Measurements from ENCODE around the gene TM2D1. TPM values are rescaled to one million over a fixed set of nuclear protein-coding genes. Genes with fewer than 3 reads are reported as not detected.

Gene TM2D1
- total RNA-seq, 4 donors from 2014 or later = 50.5 to 73.0 (median 65.7) TPM

DNA sequence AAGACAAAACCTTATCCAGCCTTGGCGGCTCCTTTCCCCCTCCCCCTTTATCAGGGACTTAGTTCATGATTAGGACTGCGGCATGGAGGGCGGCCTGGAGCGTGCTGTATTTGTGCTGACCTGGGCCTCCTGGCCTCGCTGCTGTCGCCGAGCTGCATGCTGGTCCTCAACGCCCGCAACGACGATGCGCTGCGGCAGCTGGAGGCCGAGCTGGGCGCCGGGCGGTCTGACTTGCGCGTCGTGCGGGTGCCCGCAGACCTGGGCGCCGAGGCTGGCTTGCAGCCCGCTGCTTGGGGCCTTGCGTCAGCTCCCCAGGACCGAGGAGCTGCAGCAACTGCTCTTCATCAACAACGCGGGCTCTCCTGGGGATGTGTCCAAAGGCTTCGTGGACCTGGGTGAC is 70.9 kb downstream of the TM2D1 start:
- no peaks in the 10 kb centered on the region for H3K27me3 ChIP-seq
- no peak overlapping the region for H3K4me3 ChIP-seq
- no peak overlapping the region for H3K27ac ChIP-seq
- WGBS, 2 donors (ENCODE audit: low coverage in 1 of 2) = 93 to 96% methylated on average over 3 to 4 of the region's 30 CpGs
- H3K9me3 ChIP-seq = no peaks in the 10 kb centered on the region
- no peaks in the 10 kb centered on the region for H3K36me3 ChIP-seq
- ATAC-seq = no peak
- no peak for TF ChIP-seq EP300 (IDR thresholded peaks at IDR 0.05)
- TF ChIP-seq POLR2A (IDR thresholded peaks at IDR 0.05) = no peak
- TF ChIP-seq POLR2AphosphoS5 (IDR thresholded peaks at IDR 0.05) = no peak
- TF ChIP-seq, protein P1, sequence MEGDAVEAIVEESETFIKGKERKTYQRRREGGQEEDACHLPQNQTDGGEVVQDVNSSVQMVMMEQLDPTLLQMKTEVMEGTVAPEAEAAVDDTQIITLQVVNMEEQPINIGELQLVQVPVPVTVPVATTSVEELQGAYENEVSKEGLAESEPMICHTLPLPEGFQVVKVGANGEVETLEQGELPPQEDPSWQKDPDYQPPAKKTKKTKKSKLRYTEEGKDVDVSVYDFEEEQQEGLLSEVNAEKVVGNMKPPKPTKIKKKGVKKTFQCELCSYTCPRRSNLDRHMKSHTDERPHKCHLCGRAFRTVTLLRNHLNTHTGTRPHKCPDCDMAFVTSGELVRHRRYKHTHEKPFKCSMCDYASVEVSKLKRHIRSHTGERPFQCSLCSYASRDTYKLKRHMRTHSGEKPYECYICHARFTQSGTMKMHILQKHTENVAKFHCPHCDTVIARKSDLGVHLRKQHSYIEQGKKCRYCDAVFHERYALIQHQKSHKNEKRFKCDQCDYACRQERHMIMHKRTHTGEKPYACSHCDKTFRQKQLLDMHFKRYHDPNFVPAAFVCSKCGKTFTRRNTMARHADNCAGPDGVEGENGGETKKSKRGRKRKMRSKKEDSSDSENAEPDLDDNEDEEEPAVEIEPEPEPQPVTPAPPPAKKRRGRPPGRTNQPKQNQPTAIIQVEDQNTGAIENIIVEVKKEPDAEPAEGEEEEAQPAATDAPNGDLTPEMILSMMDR (IDR thresholded peaks at IDR 0.05) = no peak
- H3K4me1 ChIP-seq = no peaks in the 10 kb centered on the region

DNA sequence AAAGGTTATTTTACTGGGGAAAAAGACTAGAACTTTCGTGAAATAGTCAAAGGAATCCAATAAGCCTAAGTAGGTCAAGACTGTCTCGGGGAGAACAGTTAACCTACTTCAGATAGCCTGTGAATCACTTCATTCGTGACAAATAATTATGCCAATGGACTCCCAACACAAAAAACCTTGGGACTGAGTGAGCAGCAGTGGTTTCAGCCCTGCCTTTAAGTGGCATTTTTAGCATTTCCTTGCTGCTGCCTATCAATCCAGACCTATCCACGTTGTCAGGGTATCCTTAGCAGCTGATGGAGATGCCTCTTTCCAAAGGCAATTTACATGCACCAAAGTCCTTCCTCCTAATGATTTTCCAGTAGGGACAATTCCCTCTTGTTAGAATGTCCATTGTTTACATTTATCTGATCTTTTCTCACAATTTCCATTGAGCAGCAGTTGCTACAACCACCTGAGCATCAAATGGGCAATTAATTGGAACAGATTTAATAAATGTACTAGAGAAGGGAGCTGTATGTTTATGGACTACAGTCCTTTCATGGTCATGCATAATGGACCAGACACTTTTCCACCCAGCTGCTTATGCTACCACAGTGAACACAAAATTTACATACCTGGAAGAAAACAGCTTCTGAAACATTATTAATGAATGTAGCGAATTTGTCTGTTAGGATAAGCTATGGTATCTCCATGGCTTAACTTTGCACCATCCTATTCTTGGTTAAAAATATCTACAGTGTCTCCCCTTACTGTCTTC is 75.8 kb downstream of the TM2D1 start:
- no peak for ATAC-seq
- TF ChIP-seq POLR2A (IDR thresholded peaks at IDR 0.05) = no peak
- TF ChIP-seq, protein P1 (IDR thresholded peaks at IDR 0.05) = no peak
- Histone ChIP-seq H3K4me1 (no peaks in the 10 kb centered on the region), H3K9me3 (no peaks in the 10 kb centered on the region), H3K4me3 (no peak overlapping the region), H3K27ac (no peak overlapping the region), H3K27me3 (no peaks in the 10 kb centered on the region), H3K36me3 (no peaks in the 10 kb centered on the region)
- 79 to 85% methylated on average over 5 of the region's 5 CpGs for WGBS, 2 donors (ENCODE audit: low coverage in 1 of 2)

DNA sequence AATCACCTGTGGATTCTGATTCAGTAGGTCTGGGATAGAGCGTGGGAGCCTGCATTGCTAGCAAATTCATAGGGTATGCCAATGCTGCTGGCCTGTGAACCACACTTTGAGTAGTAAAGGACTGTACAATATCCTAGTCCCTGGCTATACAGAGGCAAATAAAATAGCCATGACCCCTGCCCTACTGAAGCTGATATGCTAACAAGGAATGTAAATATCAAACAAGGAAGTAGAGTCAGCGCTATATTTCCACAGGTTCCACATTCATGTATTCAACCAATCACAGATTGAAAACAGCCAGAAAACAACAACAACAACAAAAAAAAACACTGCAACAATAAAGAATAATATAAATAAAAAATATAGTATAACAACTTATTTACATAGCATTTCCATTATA is 77.8 kb downstream of the TM2D1 start:
- Histone ChIP-seq H3K4me1 (peaks cover 0 to 7% (median 0%) of the 10 kb centered on the region in 3 donors), H3K9me3 (no peaks in the 10 kb centered on the region), H3K36me3 (no peaks in the 10 kb centered on the region), H3K27ac (no peak overlapping the region), H3K4me3 (no peak overlapping the region), H3K27me3 (no peaks in the 10 kb centered on the region)
- WGBS, 2 donors (ENCODE audit: low coverage in 1 of 2) = 93 to 94% methylated on average over 2 of the region's 2 CpGs
- TF ChIP-seq EP300 (IDR thresholded peaks at IDR 0.05) (no peak), POLR2A (IDR thresholded peaks at IDR 0.05) (no peak), POLR2AphosphoS5 (IDR thresholded peaks at IDR 0.05) (no peak)
- TF ChIP-seq, protein P1 (IDR thresholded peaks at IDR 0.05) = no peak
- no peak for ATAC-seq

DNA sequence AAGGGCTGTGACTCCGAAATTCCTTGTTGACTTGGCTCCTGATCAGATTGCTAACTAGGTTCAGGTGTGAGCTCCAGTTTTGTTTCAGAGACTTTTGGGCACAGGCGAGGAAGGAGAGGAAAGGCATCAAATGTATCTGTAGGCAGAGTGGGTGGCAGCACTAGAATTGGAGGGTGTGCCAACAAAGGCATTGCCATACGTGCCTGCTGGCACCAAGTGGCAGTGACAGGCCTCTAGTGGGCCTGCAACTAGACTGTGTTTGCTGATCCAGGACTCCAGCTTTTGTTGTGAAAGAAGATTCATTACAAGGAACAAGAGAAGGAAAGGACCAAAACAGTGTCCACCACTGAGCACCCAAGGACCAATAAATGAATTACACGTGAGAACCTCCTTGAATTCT is 79.5 kb downstream of the TM2D1 start:
- Histone ChIP-seq H3K4me1 (peaks cover 0 to 22% (median 5%) of the 10 kb centered on the region in 3 donors), H3K36me3 (no peaks in the 10 kb centered on the region), H3K9me3 (no peaks in the 10 kb centered on the region), H3K27ac (no peak overlapping the region), H3K27me3 (no peaks in the 10 kb centered on the region), H3K4me3 (no peak overlapping the region)
- 90 to 100% methylated on average over 3 to 4 of the region's 4 CpGs for WGBS, 2 donors (ENCODE audit: low coverage in 1 of 2)
- no peak for TF ChIP-seq EP300 (IDR thresholded peaks at IDR 0.05)
- TF ChIP-seq POLR2AphosphoS5 (IDR thresholded peaks at IDR 0.05) = no peak
- TF ChIP-seq, protein P1 (IDR thresholded peaks at IDR 0.05) = no peak
- no peak for TF ChIP-seq POLR2A (IDR thresholded peaks at IDR 0.05)
- ATAC-seq = no peak

DNA sequence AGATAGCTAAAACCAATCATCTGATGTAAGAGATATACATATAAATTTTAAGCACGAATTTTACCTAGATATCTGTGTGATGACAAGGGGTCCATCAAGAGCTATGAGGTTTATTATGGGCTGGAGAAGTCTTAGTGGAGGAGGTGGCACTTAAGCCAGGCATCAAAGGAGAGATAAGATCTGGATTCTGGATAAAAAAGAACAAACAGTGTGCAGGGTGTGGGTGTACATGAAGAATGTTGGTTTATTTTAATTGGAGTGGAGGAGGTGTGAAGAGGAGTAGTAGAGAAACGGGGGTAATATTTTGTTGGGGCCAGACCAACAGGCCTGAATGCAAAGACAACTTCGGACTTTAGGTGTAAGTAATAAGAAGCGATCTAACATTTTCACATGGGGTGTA is 80.6 kb downstream of the TM2D1 start:
- no peaks in the 10 kb centered on the region for H3K27me3 ChIP-seq
- H3K27ac ChIP-seq = no peak overlapping the region
- no peaks in the 10 kb centered on the region for H3K36me3 ChIP-seq
- ATAC-seq = no peak
- H3K4me3 ChIP-seq = no peak overlapping the region
- H3K9me3 ChIP-seq = no peaks in the 10 kb centered on the region
- peaks cover 0 to 33% (median 13%) of the 10 kb centered on the region in 3 donors for H3K4me1 ChIP-seq
- TF ChIP-seq, protein P1 (IDR thresholded peaks at IDR 0.05) = no peak
- TF ChIP-seq POLR2A (IDR thresholded peaks at IDR 0.05) (no peak), EP300 (IDR thresholded peaks at IDR 0.05) (no peak), POLR2AphosphoS5 (IDR thresholded peaks at IDR 0.05) (no peak)
- 85 to 92% methylated on average over 3 to 4 of the region's 4 CpGs for WGBS, 2 donors (ENCODE audit: low coverage in 1 of 2)
